Panc1 (cell line): ENCODE measurements around the gene CORO1C. TPM values are rescaled to one million over a fixed set of nuclear protein-coding genes. Genes with fewer than 3 reads are reported as not detected.

Experiments used
- ATAC-seq: fragments of 200-7000 bp; cut with Tn5 transposase; 2 replicates; pipeline ENCODE4 v1.9.1; 2020; ENCODE audit warnings: mild to moderate bottlenecking, moderate library complexity
- BruUV-seq: library from RNA; stranded (reverse); fragments of 400-500 nt; replicated peaks from 2 replicates; lab custom pipeline; 2021; lab: Mats Ljungman, UMichigan
- CTCF ChIA-PET: fragments of 300-600 bp; sonication (Branson Sonifier 250); formaldehyde crosslinking; loops from one replicate; lab custom pipeline; 2022; ENCODE audit warnings: antibody characterized with exemption; lab: Charles Lee
- POLR2A ChIA-PET: fragments of 300-600 bp; sonication (Branson Sonifier 250); formaldehyde crosslinking; loops from one replicate; lab custom pipeline; 2022; ENCODE audit warnings: antibody characterized with exemption; lab: Charles Lee
- DNase-seq: peaks from one replicate; pipeline ENCODE4 v3.0.0-alpha.2; 2010; ENCODE audit warnings: low read depth, low spot score
- H3K27ac ChIP-seq: 2 replicates; pipeline ENCODE4 v1.5.1; 2011; ENCODE audit warnings: mild to moderate bottlenecking, low read length, inconsistent platforms
- H3K27me3 ChIP-seq: fragments of 200-500 bp; sonication (Bioruptor generic); 2 replicates; pipeline ENCODE4 v1.6.0; 2014; ENCODE audit warnings: low read length, inconsistent platforms; ENCODE audit not compliant: control insufficient read depth, insufficient read depth
- H3K36me3 ChIP-seq: fragments of 200-500 bp; sonication (Bioruptor generic); 2 replicates; pipeline ENCODE4 v1.5.1; 2014; ENCODE audit warnings: inconsistent platforms, mild to moderate bottlenecking, low read length, moderate library complexity; ENCODE audit not compliant: control insufficient read depth, insufficient read depth
- H3K4me1 ChIP-seq: 2 replicates; pipeline ENCODE4 v1.5.1; 2011; ENCODE audit warnings: inconsistent platforms, mild to moderate bottlenecking, low read length, moderate library complexity; ENCODE audit not compliant: control insufficient read depth, insufficient read depth
- H3K4me3 ChIP-seq, 2 experiments: 2 replicates each; pipeline ENCODE4 v1.5.1; 2011 to 2012; ENCODE audit warnings: low read depth in 2 of 2, low read length in 2 of 2, mild to moderate bottlenecking in 2 of 2, inconsistent platforms in 1 of 2, moderate library complexity in 1 of 2
- H3K9me3 ChIP-seq: fragments of 200-500 bp; sonication (Bioruptor generic); 2 replicates; pipeline ENCODE4 v1.5.1; 2014; ENCODE audit warnings: low read depth, mild to moderate bottlenecking, inconsistent platforms, low read length, moderate library complexity; ENCODE audit not compliant: control insufficient read depth, insufficient read depth
- CTCF ChIP-seq: fragments of 450-650 bp; IDR thresholded peaks from 2 replicates; pipeline ENCODE4 v1.5.1; 2017; ENCODE audit warnings: mild to moderate bottlenecking
- POLR2AphosphoS5 ChIP-seq: IDR thresholded peaks from 2 replicates; pipeline ENCODE4 v1.6.1; 2012; ENCODE audit warnings: mild to moderate bottlenecking, low read depth, low read length, moderate library complexity
- REST ChIP-seq, 2 experiments: IDR thresholded peaks; 2 replicates each; pipeline ENCODE4 v1.6.1; 2011 to 2012; ENCODE audit warnings: low read depth in 2 of 2, control low read depth in 1 of 2, low read length in 1 of 2, mild to moderate bottlenecking in 1 of 2, moderate library complexity in 1 of 2; ENCODE audit not compliant: insufficient read depth in 1 of 2
- SIN3A ChIP-seq: IDR thresholded peaks from 2 replicates; pipeline ENCODE4 v1.6.1; 2012; ENCODE audit warnings: low read depth, mild to moderate bottlenecking, low read length, moderate library complexity, borderline replicate concordance; ENCODE audit not compliant: insufficient read depth
- TCF7L2 ChIP-seq: IDR thresholded peaks from 2 replicates; pipeline ENCODE4 v1.6.1; 2011; ENCODE audit warnings: mild to moderate bottlenecking, low read depth, low read length, inconsistent platforms
- in situ Hi-C: cut with HindIII; loops from 2 replicates; pipeline ENCODE4 v1.10.0; 2016; ENCODE audit warnings: low sequenced_read_pairs, low pct_unique_long_range_greater_than_20kb
- intact Hi-C: fragments of 100-400 bp; cut with micrococcal nuclease; formaldehyde crosslinking; loops from one replicate; pipeline ENCODE4 v1.10.0; 2022; ENCODE audit not compliant: unreplicated experiment
- total RNA-seq: library from RNA; stranded (reverse); gene quantifications from one replicate; pipeline ENCODE4 v1.2.1, GENCODE V29; 2021; ENCODE audit not compliant: unreplicated experiment

Gene CORO1C
- total RNA-seq, 1 experiment from 2014 or later, result 165 TPM

DNA sequence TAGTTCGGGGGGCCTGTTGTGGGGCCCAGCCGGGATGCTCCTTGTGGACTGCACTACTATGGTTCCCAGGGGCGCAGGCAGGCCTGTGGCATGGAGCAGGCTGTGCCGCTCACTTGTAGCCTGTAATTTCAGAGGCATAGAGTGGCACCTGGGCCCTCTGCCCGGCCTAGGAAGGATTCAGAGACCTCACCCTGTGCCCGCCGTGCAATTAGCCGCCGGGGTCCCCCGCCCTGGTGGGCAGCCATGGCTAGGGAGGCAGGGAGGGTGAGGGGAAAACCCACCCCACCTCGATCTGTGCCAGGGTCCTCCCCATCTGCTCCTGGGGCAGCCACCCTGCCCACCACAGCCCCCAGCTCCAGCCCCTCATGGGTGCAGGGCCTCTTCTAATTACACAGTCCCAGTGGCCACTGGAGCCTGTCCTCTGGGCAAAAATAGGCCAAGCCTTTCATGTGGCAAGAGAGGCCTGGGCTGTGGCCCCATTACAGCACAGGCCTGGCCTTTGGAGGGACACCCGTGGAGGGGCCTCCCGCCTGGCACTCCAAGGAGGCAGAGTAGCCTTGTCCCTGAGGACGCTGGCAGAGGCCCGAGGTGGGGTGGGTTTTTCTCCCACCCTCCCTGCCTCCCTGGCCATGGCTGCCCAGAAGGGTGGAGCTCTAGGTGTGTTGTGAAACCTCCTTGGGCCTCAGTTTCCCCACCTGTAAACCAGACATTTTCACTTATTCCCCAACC is 128.2 kb downstream of the CORO1C start:
- TF ChIP-seq CTCF, result no peak
- TF ChIP-seq TCF7L2, result no peak
- TF ChIP-seq SIN3A, result no peak
- no peak for TF ChIP-seq REST (IDR thresholded peaks at IDR 0.05; ENCODE audit: insufficient read depth in 1 of 2, low read depth in 2 of 2, low read length in 1 of 2)
- TF ChIP-seq POLR2AphosphoS5, result no peak
- in situ Hi-C loops (no loop called here), intact Hi-C loops (no loop called here)
- Histone ChIP-seq H3K4me1 (no peaks in the 10 kb centered on the region), H3K27me3 (no peaks in the 10 kb centered on the region), H3K9me3 (no peaks in the 10 kb centered on the region), H3K4me3 (no peak overlapping the region), H3K27ac (no peak overlapping the region), H3K36me3 (no peaks in the 10 kb centered on the region)
- no peak for DNase-seq
- no peak for ATAC-seq
- POLR2A ChIA-PET, result no interaction called here
- no TSS peak for BruUV-seq
- CTCF ChIA-PET, result no interaction called here

DNA sequence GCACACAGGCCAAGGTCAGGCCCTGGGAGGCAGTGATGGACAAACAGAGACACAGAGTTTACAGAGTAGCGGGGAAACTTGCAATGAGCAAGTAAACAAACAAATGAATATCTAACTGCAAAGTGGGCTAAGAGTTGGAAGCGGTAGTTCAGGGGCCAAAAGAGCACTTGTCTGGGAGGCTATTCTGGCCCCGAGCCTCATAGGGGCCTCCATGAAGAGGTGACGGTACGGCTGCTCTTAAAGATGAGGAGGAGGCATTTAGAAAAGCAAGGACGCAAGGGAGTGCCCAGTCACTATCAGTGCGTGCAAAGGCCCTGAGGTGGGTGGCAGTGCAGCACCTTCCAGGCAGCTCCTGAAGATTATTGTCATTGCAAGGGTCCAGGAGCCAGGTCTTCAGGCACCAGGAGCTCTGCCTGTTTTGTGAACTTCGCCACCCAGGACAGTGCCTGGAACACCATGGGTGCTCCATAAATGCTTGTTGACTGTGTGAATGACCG is 129.1 kb downstream of the CORO1C start:
- Histone ChIP-seq H3K9me3 (no peaks in the 10 kb centered on the region), H3K36me3 (no peaks in the 10 kb centered on the region), H3K27me3 (no peaks in the 10 kb centered on the region), H3K4me3 (no peak overlapping the region), H3K4me1 (no peaks in the 10 kb centered on the region), H3K27ac (no peak overlapping the region)
- POLR2A ChIA-PET, result no interaction called here
- in situ Hi-C loops, result no loop called here
- CTCF ChIA-PET, result no interaction called here
- no peak for TF ChIP-seq SIN3A
- TF ChIP-seq CTCF, result no peak
- no peak for TF ChIP-seq REST (IDR thresholded peaks at IDR 0.05; ENCODE audit: insufficient read depth in 1 of 2, low read depth in 2 of 2, low read length in 1 of 2)
- no peak for TF ChIP-seq POLR2AphosphoS5
- TF ChIP-seq TCF7L2, result no peak
- DNase-seq (no peak), ATAC-seq (no peak)
- no TSS peak for BruUV-seq
- intact Hi-C loops, result no loop called here
